ENCODE measurements around the gene NIT2. TPM values are rescaled to one million over a fixed set of nuclear protein-coding genes. Genes with fewer than 3 reads are reported as not detected.
A peak's percentile ranks its signal among the peaks of the same experiment; 100 is the strongest.

Gene NIT2
- total RNA-seq = 15.3 and 21.9 TPM in 2 replicates

GRCh38 chr3:100334488-100335351 lies at the start of gene NIT2:
TSS of gene NIT2 (plus strand) at chr3:100334757. CDS start at chr3:100334792, 35 bp downstream.
- peak within 1 kb of the TSS; percentile 56 for H3K4me3 ChIP-seq (ENCODE audit: low read depth, low read length)
- no peaks in the 10 kb centered on the region for H3K27me3 ChIP-seq (ENCODE audit: control insufficient read depth, insufficient read depth, low read length)
- TF ChIP-seq CTCF (IDR thresholded peaks at IDR 0.05; ENCODE audit: insufficient read depth, low read length, severe bottlenecking) = peak; percentile 2
- no peak for FAIRE-seq
- H3K36me3 ChIP-seq (ENCODE audit: control insufficient read depth, insufficient read depth, low read length) = peaks cover under 1% of the 10 kb centered on the region
- peak; percentile 65 for DNase-seq (ENCODE audit: low read depth)

- H3K36me3 ChIP-seq (ENCODE audit: control insufficient read depth, insufficient read depth, low read length) = peaks cover 4% of the 10 kb centered on the region
- DNase-seq (ENCODE audit: low read depth) = no peak
- H3K27me3 ChIP-seq (ENCODE audit: control insufficient read depth, insufficient read depth, low read length) = no peaks in the 10 kb centered on the region
- no peak for FAIRE-seq
- no peak for TF ChIP-seq CTCF (IDR thresholded peaks at IDR 0.05; ENCODE audit: insufficient read depth, low read length, severe bottlenecking)
- no peak overlapping the region for H3K4me3 ChIP-seq (ENCODE audit: low read depth, low read length)
These were observed 46.2 kb upstream of the NIT2 start for GRCh38 chr3:100288288-100288894.

- TF ChIP-seq CTCF (IDR thresholded peaks at IDR 0.05; ENCODE audit: insufficient read depth, low read length, severe bottlenecking) = no peak
- Histone ChIP-seq H3K27me3 (ENCODE audit: control insufficient read depth, insufficient read depth, low read length) (no peaks in the 10 kb centered on the region), H3K36me3 (ENCODE audit: control insufficient read depth, insufficient read depth, low read length) (peaks cover 4% of the 10 kb centered on the region), H3K4me3 (ENCODE audit: low read depth, low read length) (no peak overlapping the region)
- DNase-seq (ENCODE audit: low read depth) = no peak
- FAIRE-seq = no peak
These were observed 45.2 kb upstream of the NIT2 start for GRCh38 chr3:100289339-100289738.

- Histone ChIP-seq H3K27me3 (ENCODE audit: control insufficient read depth, insufficient read depth, low read length) (no peaks in the 10 kb centered on the region), H3K4me3 (ENCODE audit: low read depth, low read length) (no peak overlapping the region), H3K36me3 (ENCODE audit: control insufficient read depth, insufficient read depth, low read length) (peaks cover 4% of the 10 kb centered on the region)
- DNase-seq (ENCODE audit: low read depth) (no peak), FAIRE-seq (no peak)
- no peak for TF ChIP-seq CTCF (IDR thresholded peaks at IDR 0.05; ENCODE audit: insufficient read depth, low read length, severe bottlenecking)
These were observed 39.5 kb upstream of the NIT2 start for GRCh38 chr3:100295089-100295488.

GRCh38 chr3:100297784-100298183 lies 36.8 kb upstream of the NIT2 start:
- DNase-seq (ENCODE audit: low read depth) (peak; percentile 72), FAIRE-seq (no peak)
- Histone ChIP-seq H3K4me3 (ENCODE audit: low read depth, low read length) (no peak overlapping the region), H3K27me3 (ENCODE audit: control insufficient read depth, insufficient read depth, low read length) (no peaks in the 10 kb centered on the region), H3K36me3 (ENCODE audit: control insufficient read depth, insufficient read depth, low read length) (peaks cover 6% of the 10 kb centered on the region)
- TF ChIP-seq CTCF (IDR thresholded peaks at IDR 0.05; ENCODE audit: insufficient read depth, low read length, severe bottlenecking) = no peak

Data from bronchial epithelial cell (primary cell).